ENCODE results near the gene SHISA3.
"Not testable (repeated sequence)": the region's sequence is repeated elsewhere in the genome, so short reads cannot be mapped to it uniquely, and the experiment has no call there.

The SHISA3 gene

DNA sequence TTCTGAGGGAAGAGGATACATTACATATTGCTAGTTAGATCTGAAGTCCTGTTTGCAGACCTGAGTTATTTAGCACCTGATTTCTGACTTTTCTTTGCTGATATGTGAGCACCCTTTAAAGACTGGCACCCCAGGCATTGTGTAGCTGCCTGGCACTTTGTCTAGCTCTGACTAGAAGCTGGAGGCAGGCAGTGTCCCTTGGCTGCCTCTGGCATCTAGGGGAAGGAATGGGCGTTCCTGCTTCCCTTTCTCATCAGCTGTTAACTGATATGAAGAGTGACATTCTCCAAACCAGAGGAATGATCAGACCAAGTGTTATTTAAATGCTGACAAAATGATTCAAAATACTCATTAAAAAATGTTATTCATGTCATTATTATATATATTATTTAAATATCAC is 30.3 kb upstream of the SHISA3 start:
- no peaks in the 10 kb centered on the region for H3K9me2 ChIP-seq (replicated peaks; ENCODE audit: insufficient read depth, low read length)
- no peak overlapping the region for H3K9ac ChIP-seq (ENCODE audit: low read length)
- H3F3A ChIP-seq (ENCODE audit: insufficient read depth, low read length), result no peaks in the 10 kb centered on the region
- DNase-seq, result no peak
- no peak overlapping the region for H2AFZ ChIP-seq (ENCODE audit: low read length)
- H4K20me1 ChIP-seq (ENCODE audit: insufficient read depth, low read length), result no peaks in the 10 kb centered on the region
- no peak overlapping the region for H3K27ac ChIP-seq (ENCODE audit: low read length)
- TF ChIP-seq EZH2phosphoT487 (IDR thresholded peaks at IDR 0.05; ENCODE audit: low read length) (no peak), EZH2 (optimal IDR thresholded peaks at IDR 0.05; ENCODE audit: low read depth, low read length) (no peak)
- TF ChIP-seq, protein P1, sequence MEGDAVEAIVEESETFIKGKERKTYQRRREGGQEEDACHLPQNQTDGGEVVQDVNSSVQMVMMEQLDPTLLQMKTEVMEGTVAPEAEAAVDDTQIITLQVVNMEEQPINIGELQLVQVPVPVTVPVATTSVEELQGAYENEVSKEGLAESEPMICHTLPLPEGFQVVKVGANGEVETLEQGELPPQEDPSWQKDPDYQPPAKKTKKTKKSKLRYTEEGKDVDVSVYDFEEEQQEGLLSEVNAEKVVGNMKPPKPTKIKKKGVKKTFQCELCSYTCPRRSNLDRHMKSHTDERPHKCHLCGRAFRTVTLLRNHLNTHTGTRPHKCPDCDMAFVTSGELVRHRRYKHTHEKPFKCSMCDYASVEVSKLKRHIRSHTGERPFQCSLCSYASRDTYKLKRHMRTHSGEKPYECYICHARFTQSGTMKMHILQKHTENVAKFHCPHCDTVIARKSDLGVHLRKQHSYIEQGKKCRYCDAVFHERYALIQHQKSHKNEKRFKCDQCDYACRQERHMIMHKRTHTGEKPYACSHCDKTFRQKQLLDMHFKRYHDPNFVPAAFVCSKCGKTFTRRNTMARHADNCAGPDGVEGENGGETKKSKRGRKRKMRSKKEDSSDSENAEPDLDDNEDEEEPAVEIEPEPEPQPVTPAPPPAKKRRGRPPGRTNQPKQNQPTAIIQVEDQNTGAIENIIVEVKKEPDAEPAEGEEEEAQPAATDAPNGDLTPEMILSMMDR (IDR thresholded peaks at IDR 0.05; ENCODE audit: low read length), result no peak
- no peaks in the 10 kb centered on the region for H3K4me1 ChIP-seq (ENCODE audit: low read length)
- no peaks in the 10 kb centered on the region for H3K27me3 ChIP-seq (replicated peaks; ENCODE audit: insufficient read depth, low read length)
- H3K4me2 ChIP-seq (ENCODE audit: low read depth, low read length), result no peak overlapping the region
- H3K36me3 ChIP-seq (replicated peaks; ENCODE audit: insufficient read depth, low read length), result no peaks in the 10 kb centered on the region
- no peaks in the 10 kb centered on the region for H3K9me3 ChIP-seq (replicated peaks; ENCODE audit: insufficient read depth, low read length)
- H3K4me3 ChIP-seq (ENCODE audit: low read length), result no peak overlapping the region
- H3K79me2 ChIP-seq (ENCODE audit: low read length), result no peaks in the 10 kb centered on the region

DNA sequence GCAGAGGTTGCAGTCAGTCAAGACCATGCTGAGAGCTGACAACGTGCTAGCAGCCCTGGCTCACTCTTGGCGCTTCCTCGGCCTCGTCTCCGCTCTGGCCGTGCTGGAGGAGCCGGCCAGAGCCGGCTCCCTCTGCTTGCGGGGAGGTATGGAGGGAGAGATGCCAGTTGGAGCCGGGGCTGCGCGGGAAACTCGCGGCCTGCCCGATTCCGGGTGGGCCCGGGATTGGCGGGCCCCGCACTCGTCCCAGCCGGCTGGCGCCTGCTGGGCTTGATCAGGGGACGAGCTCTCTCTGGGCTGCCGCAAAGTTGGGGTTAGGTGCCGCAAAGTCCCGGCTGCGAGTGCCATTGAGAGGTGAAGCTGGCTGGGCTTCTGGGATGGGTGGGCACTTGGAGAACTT is 27.8 kb upstream of the SHISA3 start:
- H2AFZ ChIP-seq (ENCODE audit: low read length), result no peak overlapping the region
- no peak overlapping the region for H3K4me3 ChIP-seq (ENCODE audit: low read length)
- DNase-seq, result no peak
- H3K27ac ChIP-seq (ENCODE audit: low read length), result no peak overlapping the region
- H4K20me1 ChIP-seq (ENCODE audit: insufficient read depth, low read length), result no peaks in the 10 kb centered on the region
- H3K9ac ChIP-seq (ENCODE audit: low read length), result no peak overlapping the region
- H3K36me3 ChIP-seq (replicated peaks; ENCODE audit: insufficient read depth, low read length), result no peaks in the 10 kb centered on the region
- TF ChIP-seq EZH2phosphoT487 (IDR thresholded peaks at IDR 0.05; ENCODE audit: low read length), result no peak
- TF ChIP-seq, protein P1 (IDR thresholded peaks at IDR 0.05; ENCODE audit: low read length), result no peak
- TF ChIP-seq EZH2 (optimal IDR thresholded peaks at IDR 0.05; ENCODE audit: low read depth, low read length), result no peak
- H3K79me2 ChIP-seq (ENCODE audit: low read length), result no peaks in the 10 kb centered on the region
- H3F3A ChIP-seq (ENCODE audit: insufficient read depth, low read length), result no peaks in the 10 kb centered on the region
- no peaks in the 10 kb centered on the region for H3K9me2 ChIP-seq (replicated peaks; ENCODE audit: insufficient read depth, low read length)
- H3K4me1 ChIP-seq (ENCODE audit: low read length), result no peaks in the 10 kb centered on the region
- no peaks in the 10 kb centered on the region for H3K27me3 ChIP-seq (replicated peaks; ENCODE audit: insufficient read depth, low read length)
- H3K4me2 ChIP-seq (ENCODE audit: low read depth, low read length), result no peak overlapping the region
- no peaks in the 10 kb centered on the region for H3K9me3 ChIP-seq (replicated peaks; ENCODE audit: insufficient read depth, low read length)

DNA sequence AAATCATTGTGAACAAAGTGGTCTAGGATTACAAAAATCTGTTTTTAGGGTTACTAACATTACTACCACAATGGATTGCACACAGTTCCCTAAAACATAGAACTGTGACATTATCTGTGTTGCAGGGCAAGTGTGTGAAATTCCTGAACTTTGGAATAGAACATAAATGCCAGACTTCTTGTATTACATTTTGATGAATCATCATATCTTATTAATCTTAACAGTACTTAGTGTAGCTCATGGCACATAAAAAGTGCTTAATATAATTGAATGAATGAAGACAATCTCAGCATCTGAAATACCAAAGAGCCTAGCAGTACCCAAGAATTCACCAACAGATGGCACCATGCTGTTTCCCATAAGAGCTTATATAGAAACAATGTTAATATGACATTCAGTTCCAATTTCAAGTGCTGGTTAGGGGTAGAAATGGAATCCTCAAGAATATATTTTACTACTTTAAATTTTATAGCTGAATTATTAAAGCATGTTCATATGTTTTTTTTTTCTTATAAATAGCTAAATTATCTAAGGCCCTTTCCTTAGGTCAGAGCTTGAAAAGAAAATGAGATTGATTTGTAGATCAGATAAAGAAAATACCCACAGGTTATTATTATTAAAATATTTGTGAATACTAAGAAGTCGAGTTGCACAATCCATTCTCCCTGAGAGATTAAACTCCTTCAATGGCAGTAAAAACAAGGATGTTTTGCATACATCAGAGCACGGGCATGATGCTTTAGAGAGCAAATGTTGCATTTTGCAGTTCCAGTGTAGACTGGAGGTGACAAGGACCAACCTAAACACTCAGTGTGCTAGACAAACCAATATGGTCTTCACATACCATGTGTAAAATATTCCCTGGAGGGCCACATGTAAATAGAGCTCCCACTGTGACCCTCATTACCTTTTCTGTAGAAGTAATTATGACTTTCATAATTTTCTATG is 25.7 kb upstream of the SHISA3 start:
- TF ChIP-seq EZH2phosphoT487 (IDR thresholded peaks at IDR 0.05; ENCODE audit: low read length) (no peak), EZH2 (optimal IDR thresholded peaks at IDR 0.05; ENCODE audit: low read depth, low read length) (no peak)
- TF ChIP-seq, protein P1 (IDR thresholded peaks at IDR 0.05; ENCODE audit: low read length), result peak; percentile 65
- no peak overlapping the region for H3K4me2 ChIP-seq (ENCODE audit: low read depth, low read length)
- no peak overlapping the region for H3K27ac ChIP-seq (ENCODE audit: low read length)
- no peak overlapping the region for H3K4me3 ChIP-seq (ENCODE audit: low read length)
- no peaks in the 10 kb centered on the region for H3F3A ChIP-seq (ENCODE audit: insufficient read depth, low read length)
- no peaks in the 10 kb centered on the region for H3K9me2 ChIP-seq (replicated peaks; ENCODE audit: insufficient read depth, low read length)
- no peak overlapping the region for H2AFZ ChIP-seq (ENCODE audit: low read length)
- no peaks in the 10 kb centered on the region for H4K20me1 ChIP-seq (ENCODE audit: insufficient read depth, low read length)
- H3K9ac ChIP-seq (ENCODE audit: low read length), result no peak overlapping the region
- no peaks in the 10 kb centered on the region for H3K36me3 ChIP-seq (replicated peaks; ENCODE audit: insufficient read depth, low read length)
- DNase-seq, result peak; percentile 59
- no peaks in the 10 kb centered on the region for H3K9me3 ChIP-seq (replicated peaks; ENCODE audit: insufficient read depth, low read length)
- no peaks in the 10 kb centered on the region for H3K4me1 ChIP-seq (ENCODE audit: low read length)
- no peaks in the 10 kb centered on the region for H3K79me2 ChIP-seq (ENCODE audit: low read length)
- H3K27me3 ChIP-seq (replicated peaks; ENCODE audit: insufficient read depth, low read length), result no peaks in the 10 kb centered on the region

DNA sequence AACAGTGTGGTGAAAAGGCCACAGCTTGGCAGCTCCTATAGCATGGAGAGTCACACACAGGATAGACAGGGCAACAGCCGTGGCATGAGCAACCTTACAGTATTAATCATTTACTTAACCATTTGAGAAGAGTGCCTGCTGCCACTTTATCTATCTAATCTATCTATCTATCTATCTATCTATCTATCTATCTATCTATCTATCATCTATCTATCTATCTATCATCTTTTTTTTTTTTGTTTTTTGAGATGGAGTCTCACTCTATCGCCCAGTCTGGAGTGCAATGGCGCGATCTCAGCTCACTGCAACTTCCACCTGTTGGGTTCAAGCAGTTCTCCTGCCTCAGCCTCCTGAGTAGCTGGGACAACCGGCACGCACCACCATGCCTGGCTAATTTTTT is 25.0 kb upstream of the SHISA3 start:
- H3K9me3 ChIP-seq (replicated peaks; ENCODE audit: insufficient read depth, low read length); H3K36me3 ChIP-seq (replicated peaks; ENCODE audit: insufficient read depth, low read length); H2AFZ ChIP-seq (ENCODE audit: low read length); H3K4me1 ChIP-seq (ENCODE audit: low read length); H3K79me2 ChIP-seq (ENCODE audit: low read length); H3K9ac ChIP-seq (ENCODE audit: low read length); H3K27ac ChIP-seq (ENCODE audit: low read length); H3K27me3 ChIP-seq (replicated peaks; ENCODE audit: insufficient read depth, low read length); H4K20me1 ChIP-seq (ENCODE audit: insufficient read depth, low read length); H3K4me3 ChIP-seq (ENCODE audit: low read length); H3K4me2 ChIP-seq (ENCODE audit: low read depth, low read length); H3K9me2 ChIP-seq (replicated peaks; ENCODE audit: insufficient read depth, low read length); H3F3A ChIP-seq (ENCODE audit: insufficient read depth, low read length); DNase-seq: not testable (repeated sequence)

All from MM.1S (cell line).